HG03342 (cell line): ENCODE results near the gene NKTR.
"Not testable (repeated sequence)": the region's sequence is repeated elsewhere in the genome, so short reads cannot be mapped to it uniquely, and the experiment has no call there.

Source experiments
- ATAC-seq: cut with Tn5 transposase; IDR thresholded peaks from one replicate; pipeline ENCODE4 v1.9.1; 2021; ENCODE audit warnings: mild to moderate bottlenecking, moderate library complexity; ENCODE audit not compliant: unreplicated experiment

The NKTR gene

GRCh38 chr3:42593635-42594034 is 6.9 kb upstream of the NKTR start:
- ATAC-seq = no peak

- no peak for ATAC-seq
Observed at GRCh38 chr3:42595682-42596081, 4.8 kb upstream of the NKTR start.

DNA sequence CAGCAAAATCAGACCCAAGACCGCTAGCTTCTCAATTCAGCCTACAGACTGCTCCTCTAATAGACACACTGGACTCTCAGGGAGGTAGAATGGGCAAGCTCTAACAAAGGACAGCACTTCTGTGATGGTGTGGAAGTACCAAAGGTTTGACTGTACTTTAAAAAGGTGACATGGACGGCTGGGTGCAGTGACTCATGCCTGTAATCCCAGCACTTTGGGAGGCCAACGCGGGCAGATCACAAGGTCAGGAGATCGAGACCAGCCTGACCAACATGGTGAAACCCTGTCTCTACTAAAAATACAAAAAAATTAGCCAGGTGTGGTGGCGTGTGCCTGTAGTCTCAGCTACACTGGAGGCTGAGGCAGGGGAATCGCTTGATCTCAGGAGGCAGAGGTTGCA is 3.4 kb upstream of the NKTR start:
- ATAC-seq = not testable (repeated sequence)

DNA sequence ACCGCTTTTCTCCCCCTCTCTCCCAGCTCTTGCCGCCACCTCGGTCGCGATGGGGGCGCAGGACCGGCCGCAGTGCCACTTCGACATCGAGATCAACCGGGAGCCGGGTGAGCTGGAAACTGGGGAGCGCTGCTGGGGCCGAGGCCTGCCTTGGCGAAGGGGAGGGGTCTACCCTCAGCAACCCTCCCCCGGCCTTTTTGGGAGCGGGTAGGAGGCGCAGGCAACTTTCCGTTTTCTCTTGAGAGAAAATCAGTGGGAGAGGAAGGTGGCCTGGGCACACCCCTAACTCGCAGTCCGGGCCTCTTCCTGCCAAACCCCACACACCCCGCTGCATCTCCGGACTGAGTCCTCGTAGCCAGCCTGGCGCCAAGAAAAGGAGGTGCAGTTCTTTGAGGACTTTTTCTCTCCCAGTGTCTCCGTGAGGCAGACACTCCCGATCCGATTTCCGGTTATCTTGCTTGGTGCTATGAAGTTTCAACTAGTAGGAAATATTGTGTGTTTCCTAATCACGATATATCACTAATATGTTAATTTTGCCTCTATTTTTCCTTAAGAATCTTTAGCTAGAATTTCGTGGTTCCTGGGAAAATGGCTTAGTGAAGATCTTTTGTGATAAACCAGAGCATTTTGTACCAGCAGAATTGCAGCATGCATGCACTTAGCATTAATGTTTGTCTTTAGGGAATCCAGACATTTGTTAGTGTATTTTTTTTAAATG is 631 bp downstream of the NKTR start:
- ATAC-seq = peak; percentile 23

DNA sequence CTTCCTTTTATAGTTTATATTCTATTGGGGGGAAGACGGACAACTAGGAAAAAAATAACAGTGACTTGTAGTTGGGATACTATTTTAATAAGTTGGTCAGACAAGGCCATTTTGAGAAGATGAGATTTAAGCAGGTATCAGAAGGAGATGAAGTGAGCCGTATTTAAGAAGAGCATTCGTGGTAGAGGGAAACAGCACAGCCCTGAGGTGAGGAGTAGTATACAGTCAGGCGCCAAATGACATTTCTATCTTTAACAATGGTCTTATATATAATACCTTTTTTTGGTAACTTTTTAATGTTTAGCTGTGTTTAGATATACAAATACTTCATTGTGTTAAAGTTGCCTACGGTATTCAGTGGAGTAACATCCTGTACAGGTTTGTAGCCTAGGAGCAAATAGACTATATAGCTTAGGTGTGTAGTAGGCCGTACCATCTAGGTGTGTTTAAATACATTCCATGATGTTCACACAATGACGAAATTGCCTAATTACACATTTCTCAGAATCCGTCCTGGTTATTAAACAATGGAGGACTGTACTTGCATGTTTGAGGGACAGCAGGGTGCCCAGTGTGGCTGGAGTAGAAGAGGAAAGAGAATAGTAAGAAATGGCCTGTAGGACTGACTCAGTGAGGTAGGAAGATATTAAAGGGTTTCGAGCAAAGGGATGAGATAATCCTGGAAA is 1.6 kb downstream of the NKTR start:
- ATAC-seq = no peak

DNA sequence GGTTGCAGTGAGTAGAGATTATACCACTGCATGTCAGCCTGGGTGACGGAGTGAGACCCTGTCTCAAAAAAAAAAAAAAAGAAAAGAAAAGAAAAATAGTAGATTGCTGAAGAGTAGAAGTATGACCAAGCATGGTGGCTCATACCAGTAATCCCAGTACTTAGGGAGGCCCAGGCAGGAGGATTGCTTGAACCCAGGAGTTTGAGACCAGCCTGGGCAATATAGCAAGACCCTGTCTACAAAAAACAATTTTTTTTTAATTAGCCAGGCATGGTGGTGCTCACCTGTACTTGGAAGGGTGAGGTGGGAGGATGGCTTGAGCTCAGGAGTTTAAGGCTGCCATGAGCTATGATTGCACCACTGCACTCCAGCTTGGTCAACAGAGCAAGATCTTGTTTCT is 2.5 kb downstream of the NKTR start:
- ATAC-seq = no peak

DNA sequence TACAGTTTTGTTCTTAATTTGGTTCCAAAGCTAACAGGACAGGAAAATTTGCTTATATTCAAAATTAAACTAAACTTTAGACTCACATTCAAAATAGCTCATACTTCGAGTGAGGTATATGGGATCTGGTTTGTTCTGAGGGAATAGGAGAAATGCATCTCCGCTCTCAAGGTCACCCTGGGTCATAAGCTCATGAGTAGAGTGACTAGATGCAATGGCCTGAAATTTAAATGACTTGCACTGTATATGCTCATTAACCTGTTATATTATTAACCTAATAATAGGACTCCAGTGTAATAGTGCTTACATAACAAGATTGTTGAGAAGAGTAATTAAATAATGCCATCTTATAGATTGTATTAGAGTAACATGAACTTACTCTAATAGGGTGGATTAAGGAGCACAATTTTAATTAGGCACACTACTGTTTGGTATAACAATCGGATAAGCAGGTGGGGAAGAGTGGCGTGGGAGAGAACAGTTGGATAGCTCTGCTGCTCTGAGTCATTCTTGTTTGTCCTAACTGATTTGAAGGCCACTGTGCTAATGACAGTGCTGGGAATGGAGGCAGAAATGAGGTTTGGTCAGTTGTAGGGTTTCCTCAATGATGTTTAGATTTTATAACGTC is 5.2 kb downstream of the NKTR start:
- no peak for ATAC-seq

- ATAC-seq = no peak
Observed at GRCh38 chr3:42608581-42608980, 8.1 kb downstream of the NKTR start.

GRCh38 chr3:42610976-42611375 is 10.5 kb downstream of the NKTR start:
- no peak for ATAC-seq

GRCh38 chr3:42612217-42612616 is 11.7 kb downstream of the NKTR start:
- no peak for ATAC-seq

DNA sequence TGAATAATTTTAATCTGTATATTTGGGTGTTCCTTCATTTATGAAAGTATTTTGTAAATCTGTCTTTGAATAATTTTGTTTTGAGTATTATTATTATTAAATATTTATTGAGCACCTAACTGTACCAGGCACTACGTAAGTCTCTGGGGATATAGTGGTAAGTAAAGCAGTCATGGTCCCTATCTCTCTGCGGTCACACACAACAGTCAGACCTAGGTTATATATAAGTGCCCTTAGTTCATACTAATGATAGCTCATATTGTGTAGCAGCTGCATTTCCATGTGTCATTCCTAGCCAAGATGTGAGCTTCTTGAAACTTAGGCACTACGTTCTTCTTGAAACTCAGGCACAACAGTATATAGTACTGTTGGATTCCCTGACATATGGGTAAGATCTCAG is 12.4 kb downstream of the NKTR start:
- peak; percentile 77 for ATAC-seq

GRCh38 chr3:42613462-42613861 is 13.0 kb downstream of the NKTR start:
- ATAC-seq = no peak

DNA sequence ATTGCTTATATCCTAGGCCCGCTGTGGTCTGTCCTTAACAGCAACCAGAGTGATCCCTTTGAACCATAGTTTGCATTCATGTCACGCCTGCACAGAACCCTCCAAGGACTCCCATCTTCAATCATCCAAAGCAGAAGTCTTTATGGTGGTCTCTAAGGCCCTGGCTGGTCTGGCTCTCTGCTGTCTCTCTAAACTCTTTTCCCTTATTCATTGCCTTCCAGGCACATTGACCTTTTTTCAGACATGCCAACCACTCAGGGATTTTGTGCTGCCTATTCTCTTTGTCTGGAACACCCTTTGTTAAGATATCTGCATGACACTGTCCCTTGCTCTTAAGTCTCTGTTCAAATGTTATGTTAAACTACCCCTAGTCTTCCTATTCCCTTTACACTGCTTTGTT is 31.1 kb downstream of the NKTR start:
- no peak for ATAC-seq

DNA sequence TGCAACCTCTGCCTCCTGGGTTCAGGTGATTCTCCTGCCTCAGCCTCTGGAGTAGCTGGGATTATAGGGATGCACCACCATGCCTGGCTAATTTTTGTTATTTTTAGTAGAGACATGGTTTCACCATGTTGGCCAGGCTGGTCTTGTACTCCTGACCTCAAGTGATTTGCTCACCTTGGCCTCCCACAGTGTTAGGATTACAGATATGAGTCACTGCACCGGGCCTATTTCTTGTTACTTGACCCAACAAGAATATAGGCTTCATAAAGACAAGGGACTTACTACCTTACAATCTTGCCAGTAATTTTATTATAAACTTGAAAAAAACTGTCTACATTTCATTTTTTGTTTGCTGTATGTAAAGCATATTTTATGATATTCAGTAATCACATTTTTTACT is 31.7 kb downstream of the NKTR start:
- ATAC-seq = no peak

GRCh38 chr3:42633544-42633943 is 33.1 kb downstream of the NKTR start:
- ATAC-seq = no peak

DNA sequence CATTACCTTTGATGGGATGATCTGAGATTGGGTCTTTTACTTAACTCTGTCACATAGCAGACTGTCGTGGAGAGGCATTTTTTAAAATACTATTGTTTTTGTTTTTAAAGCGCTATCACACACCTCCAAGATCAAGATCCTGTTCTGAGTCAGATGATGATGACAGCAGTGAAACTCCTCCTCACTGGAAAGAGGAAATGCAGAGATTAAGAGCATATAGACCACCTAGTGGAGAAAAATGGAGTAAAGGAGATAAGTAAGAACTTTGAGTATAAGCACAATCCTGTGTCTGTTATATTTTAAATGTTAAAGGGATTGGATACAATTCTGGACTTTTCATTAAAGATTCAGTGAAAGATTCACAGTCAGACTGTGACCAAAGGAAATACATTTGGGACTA is 34.6 kb downstream of the NKTR start:
- ATAC-seq = peak; percentile 62

DNA sequence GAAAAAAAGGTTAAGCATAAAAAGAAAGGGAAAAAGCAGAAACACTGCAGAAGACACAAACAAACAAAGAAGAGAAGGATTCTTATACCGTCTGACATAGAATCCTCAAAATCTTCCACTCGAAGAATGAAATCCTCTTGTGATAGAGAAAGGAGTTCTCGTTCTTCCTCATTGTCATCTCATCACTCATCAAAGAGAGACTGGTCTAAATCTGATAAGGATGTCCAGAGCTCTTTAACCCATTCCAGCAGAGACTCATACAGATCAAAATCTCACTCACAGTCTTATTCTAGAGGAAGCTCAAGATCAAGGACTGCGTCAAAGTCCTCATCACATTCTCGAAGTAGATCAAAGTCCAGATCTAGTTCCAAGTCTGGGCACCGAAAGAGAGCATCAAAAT is 36.5 kb downstream of the NKTR start:
- ATAC-seq = no peak

DNA sequence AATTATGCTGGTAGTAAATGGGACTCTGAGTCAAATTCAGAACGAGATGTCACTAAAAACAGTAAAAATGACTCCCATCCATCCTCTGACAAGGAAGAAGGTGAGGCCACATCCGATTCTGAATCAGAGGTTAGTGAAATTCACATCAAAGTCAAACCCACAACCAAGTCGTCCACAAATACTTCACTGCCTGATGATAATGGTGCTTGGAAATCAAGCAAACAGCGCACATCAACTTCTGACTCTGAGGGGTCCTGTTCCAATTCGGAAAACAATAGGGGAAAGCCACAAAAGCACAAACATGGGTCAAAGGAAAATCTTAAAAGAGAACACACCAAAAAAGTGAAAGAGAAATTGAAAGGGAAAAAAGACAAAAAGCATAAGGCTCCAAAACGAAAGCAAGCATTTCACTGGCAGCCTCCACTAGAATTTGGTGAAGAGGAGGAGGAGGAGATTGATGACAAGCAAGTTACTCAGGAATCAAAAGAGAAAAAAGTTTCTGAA is 37.9 kb downstream of the NKTR start:
- no peak for ATAC-seq

- ATAC-seq = no peak
Observed at GRCh38 chr3:42639192-42639591, 38.7 kb downstream of the NKTR start.

DNA sequence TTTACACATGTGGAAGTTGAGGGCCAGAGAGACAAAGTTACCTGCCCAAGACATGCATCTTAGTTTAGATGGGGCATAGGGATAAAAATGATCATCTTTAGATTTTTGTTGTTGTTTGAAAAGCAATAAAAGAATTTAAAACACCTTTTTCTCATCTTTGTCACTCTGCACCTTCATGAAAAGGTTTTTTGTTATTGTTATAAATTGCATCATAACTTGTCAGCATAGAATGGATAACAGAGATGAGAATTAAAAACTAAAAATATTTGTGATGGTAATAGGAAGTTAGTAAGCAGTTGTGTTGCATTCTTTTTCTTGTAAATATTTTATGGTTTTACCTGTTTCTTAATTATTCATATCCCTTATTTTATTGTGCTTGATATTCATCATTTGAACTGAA is 39.6 kb downstream of the NKTR start:
- no peak for ATAC-seq

DNA sequence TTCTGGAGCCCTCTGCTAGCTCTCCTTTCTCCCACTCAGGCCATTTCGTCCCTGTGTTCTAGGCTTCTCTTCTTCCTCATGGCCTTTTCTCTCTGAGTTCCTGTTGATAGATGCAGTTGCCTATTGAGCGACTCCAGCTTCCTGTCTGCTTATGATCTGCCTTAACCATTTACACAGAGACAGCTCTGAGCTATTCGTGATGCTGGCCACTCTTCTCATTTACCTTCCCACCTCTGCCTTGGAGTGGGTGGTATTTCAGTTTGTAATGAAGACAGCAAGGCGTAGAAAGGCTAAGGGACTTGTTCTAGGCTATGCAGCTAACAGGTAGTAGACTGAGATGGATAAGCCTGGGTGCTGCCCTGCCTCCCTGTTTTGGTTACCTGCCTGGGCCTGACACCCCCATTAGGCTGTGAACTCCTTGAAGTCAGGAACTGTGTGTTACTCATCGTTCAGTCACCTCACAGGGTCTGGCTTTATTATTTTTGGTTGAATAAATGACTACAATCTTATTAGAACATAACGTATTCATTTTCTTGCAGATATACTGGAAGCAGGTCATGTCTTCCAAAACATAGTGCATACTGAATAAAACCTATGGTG is 40.4 kb downstream of the NKTR start:
- no peak for ATAC-seq
